ENCODE data around the gene PCDH17.

PCDH17 gene

DNA sequence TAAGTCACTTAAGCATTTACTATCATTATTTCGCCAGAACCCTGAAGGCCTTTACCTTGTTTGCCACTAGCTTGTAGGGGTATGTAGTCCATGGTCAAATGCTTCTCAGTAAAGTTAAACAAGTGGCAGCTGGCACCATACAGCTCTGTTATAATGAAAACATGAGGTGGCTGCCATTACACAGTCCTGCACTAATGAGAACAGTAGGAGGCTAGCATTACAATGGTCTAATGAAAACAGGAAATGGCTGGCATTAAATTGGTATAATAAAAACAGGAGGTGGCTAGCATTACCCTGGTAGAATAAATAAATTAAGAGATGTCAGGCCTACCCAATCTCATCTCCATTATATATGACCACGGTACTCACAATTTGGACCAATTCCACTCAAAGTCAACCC lies 107.5 kb downstream of the PCDH17 start:
- DNase-seq = no peak

DNA sequence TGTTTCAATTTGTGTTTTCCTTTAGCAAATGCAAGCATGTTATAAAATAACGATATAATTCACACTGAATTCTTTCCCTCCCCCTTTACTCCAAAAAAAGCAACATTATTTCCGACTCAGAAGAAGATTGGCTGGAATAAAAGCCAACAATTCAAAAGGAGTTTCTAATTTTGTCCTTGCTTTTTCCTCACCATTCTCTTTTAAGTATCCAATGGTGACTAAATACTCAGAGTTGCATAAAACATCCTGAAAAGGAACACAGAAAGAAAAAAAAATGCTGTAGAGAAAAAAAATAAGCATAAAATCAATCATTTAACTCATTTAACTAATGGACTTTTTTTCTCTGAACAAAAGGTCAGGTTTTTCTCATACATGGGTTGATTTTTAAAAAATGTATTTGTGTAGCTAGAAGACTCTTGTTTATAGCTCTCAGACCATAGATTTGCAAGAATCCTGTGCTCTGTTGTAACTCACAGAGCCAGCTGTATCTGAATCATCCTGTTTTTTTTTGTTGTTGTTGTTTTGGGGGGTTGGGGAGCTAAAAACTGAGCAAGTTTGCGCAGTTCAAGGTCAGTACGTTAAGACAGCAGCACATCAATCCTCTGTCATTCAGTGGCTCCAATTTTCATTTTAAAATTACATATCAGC lies 108.1 kb downstream of the PCDH17 start:
- no peak for DNase-seq

DNA sequence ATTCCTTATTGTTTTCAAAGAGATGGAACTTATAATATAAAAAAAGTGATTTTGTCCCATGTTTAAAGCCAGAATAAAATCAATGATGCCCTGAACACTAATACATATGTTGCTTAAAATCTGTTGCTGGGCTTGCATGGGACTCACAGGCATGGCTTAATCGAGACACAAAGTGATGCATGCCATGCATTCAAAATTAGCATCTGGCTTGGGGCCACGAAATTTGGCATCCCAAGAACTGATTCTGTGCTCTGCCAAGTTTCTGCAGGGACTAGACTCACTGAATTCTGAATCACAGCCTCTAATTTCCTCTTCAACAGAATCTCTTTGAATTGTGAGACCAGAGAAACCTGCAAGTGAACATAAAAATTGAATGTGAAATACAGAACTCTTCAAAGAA lies 109.2 kb downstream of the PCDH17 start:
- no peak for DNase-seq

DNA sequence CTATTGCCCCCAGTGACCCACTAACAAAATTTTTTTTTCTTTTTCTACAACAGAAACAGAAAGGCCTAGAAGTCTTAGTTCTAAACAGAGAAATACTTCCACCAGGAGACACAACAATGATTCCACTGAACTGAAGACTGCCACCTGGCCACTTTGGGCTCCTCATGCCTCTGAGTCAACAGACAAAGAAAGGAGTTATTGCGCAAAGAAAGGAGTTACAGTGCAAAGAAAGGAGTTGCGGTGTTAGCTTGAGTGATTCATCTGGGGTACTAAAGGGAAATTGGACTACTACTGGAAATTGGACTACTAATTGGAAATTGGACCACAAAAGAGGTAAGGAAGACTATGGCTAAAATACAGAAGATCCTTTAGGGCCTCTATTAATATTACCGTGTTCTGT lies 116.6 kb downstream of the PCDH17 start:
- no peak for DNase-seq

DNA sequence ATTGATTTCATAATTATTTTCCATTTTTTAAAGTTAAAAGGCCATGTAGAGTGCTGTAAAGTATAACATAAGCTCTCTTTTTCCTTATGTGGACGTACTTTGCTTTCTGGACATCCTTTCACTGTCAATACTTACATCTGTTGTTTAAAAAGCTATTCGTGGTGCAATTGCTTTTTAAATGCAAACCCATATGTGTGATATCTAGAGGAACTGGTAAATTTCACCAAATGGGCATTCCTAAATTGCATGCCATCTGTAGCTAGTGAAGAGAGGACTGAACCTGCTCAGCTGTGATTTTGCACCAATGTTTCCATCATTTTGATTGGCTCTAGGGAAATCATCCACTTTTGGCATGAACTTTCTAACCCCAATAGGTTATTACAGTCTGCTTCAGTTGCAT lies 129.4 kb downstream of the PCDH17 start:
- no peak for DNase-seq

DNA sequence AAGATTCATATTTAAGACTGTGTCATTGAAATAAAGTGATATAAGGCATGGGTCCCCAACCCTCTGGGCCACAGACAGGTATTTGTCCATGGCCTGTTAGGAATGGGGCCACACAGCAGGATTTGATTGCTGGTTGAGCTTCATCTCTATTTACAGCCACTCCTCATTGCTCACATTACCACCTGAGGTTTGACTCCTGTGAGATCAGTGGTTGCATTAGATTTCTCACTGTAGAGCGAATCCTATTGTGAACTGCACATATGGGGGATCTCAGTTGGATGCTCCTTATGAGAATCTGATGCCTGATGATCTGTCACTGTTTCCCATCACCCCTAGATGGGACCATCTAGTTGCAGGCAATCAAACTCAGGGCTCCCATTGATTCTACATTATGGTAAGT lies 132.1 kb downstream of the PCDH17 start:
- DNase-seq = no peak

All from RPMI8226 (cell line).